ENCODE data around the gene ALOXE3.

ALOXE3 gene

DNA sequence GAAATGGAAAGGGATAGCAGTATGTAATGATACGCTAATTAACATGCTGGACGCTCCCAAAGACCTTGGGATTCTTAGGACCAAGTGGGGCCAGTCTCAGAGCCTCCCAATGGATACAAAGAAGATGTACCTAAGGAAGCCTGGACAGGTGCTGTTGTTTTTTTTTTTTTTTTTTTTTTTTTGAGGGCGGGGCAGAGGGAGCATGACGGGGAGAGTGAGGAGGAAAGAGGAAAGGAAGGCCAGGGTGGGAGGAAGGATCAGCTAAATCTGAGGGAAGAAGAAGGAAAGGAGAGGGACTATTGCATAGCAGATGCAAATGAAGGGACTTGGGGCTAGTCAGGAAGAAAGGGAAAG is 41.9 kb upstream of the ALOXE3 start:
- no peak for TF ChIP-seq EZH2phosphoT487 (IDR thresholded peaks at IDR 0.05; ENCODE audit: borderline replicate concordance)
- TF ChIP-seq, protein P1, sequence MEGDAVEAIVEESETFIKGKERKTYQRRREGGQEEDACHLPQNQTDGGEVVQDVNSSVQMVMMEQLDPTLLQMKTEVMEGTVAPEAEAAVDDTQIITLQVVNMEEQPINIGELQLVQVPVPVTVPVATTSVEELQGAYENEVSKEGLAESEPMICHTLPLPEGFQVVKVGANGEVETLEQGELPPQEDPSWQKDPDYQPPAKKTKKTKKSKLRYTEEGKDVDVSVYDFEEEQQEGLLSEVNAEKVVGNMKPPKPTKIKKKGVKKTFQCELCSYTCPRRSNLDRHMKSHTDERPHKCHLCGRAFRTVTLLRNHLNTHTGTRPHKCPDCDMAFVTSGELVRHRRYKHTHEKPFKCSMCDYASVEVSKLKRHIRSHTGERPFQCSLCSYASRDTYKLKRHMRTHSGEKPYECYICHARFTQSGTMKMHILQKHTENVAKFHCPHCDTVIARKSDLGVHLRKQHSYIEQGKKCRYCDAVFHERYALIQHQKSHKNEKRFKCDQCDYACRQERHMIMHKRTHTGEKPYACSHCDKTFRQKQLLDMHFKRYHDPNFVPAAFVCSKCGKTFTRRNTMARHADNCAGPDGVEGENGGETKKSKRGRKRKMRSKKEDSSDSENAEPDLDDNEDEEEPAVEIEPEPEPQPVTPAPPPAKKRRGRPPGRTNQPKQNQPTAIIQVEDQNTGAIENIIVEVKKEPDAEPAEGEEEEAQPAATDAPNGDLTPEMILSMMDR (conservative IDR thresholded peaks at IDR 0.05; ENCODE audit: low read length): no peak
- H3K4me3 ChIP-seq (ENCODE audit: low read length, poor library complexity, severe bottlenecking): no peak overlapping the region
- H2AFZ ChIP-seq (ENCODE audit: low read length): no peak overlapping the region
- peaks cover 40% of the 10 kb centered on the region for H3K79me2 ChIP-seq (ENCODE audit: insufficient read depth, low read length)
- H3K4me1 ChIP-seq (ENCODE audit: insufficient read depth, low read length, poor library complexity, severe bottlenecking): peaks cover 48% of the 10 kb centered on the region
- H3K9ac ChIP-seq (ENCODE audit: low read depth, low read length, poor library complexity, severe bottlenecking): no peak overlapping the region
- H3K9me2 ChIP-seq (replicated peaks; ENCODE audit: low read depth, low read length): no peaks in the 10 kb centered on the region
- H4K20me1 ChIP-seq (ENCODE audit: insufficient read depth, low read length, poor library complexity, severe bottlenecking): peaks cover 42% of the 10 kb centered on the region
- no peaks in the 10 kb centered on the region for H3K36me3 ChIP-seq (ENCODE audit: insufficient read depth, low read length)
- no peaks in the 10 kb centered on the region for H3K9me3 ChIP-seq (ENCODE audit: insufficient read depth, low read depth, low read length)
- H3F3A ChIP-seq (ENCODE audit: low read depth): peaks cover 7% of the 10 kb centered on the region; the same call in 1 of the 2 replicates
- H3K4me2 ChIP-seq (ENCODE audit: low read depth, low read length, poor library complexity, severe bottlenecking): peak overlapping the region; percentile 17
- peaks cover 4% of the 10 kb centered on the region for H3K27me3 ChIP-seq (ENCODE audit: insufficient read depth, low read length, poor library complexity, severe bottlenecking)

DNA sequence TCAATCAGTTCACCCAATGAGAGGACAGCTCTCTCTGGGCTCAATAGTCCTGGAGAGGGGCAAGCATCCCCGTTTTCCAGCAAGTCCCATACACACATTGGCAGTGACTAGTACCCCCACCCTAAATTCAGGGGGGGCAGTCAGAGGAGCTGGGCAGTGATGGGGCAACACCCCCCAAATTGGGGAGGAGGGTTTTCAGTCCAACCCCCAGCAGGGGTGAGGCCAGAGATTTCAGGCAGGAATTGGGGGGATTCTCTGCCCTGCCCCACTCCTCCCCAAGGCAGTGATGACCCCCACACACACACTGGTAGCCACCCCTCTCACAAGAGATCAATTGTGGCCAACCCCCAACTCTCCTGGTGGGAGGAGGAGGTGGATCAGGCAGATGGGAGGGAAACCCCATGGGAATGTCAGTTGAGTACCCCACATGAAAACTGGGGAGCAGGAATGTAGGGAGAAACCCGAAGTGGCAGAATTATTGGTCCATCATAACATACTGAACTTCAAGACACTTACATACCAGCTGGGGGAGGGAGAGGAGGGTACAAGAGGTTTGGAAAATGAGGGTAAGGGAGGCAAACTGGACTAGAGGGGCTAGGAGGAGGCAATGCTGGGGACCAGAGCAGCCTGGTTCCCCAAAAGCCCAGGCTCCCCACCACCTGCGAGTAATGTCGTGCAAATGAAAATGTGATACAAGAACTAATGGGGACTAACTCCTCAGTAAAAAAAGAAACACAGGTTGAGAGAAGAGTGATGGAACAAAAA is 41.3 kb upstream of the ALOXE3 start:
- peaks cover 4% of the 10 kb centered on the region for H3K27me3 ChIP-seq (ENCODE audit: insufficient read depth, low read length, poor library complexity, severe bottlenecking)
- no peak for TF ChIP-seq EZH2phosphoT487 (IDR thresholded peaks at IDR 0.05; ENCODE audit: borderline replicate concordance)
- TF ChIP-seq, protein P1 (conservative IDR thresholded peaks at IDR 0.05; ENCODE audit: low read length): no peak
- H3F3A ChIP-seq (ENCODE audit: low read depth): peaks cover 7% of the 10 kb centered on the region; the same call in 1 of the 2 replicates
- no peak overlapping the region for H2AFZ ChIP-seq (ENCODE audit: low read length)
- H3K4me1 ChIP-seq (ENCODE audit: insufficient read depth, low read length, poor library complexity, severe bottlenecking): peaks cover 48% of the 10 kb centered on the region
- no peaks in the 10 kb centered on the region for H3K9me3 ChIP-seq (ENCODE audit: insufficient read depth, low read depth, low read length)
- no peaks in the 10 kb centered on the region for H3K9me2 ChIP-seq (replicated peaks; ENCODE audit: low read depth, low read length)
- H3K4me3 ChIP-seq (ENCODE audit: low read length, poor library complexity, severe bottlenecking): no peak overlapping the region
- peaks cover 42% of the 10 kb centered on the region for H4K20me1 ChIP-seq (ENCODE audit: insufficient read depth, low read length, poor library complexity, severe bottlenecking)
- peaks cover 40% of the 10 kb centered on the region for H3K79me2 ChIP-seq (ENCODE audit: insufficient read depth, low read length)
- peak overlapping the region; percentile 17 for H3K4me2 ChIP-seq (ENCODE audit: low read depth, low read length, poor library complexity, severe bottlenecking)
- H3K36me3 ChIP-seq (ENCODE audit: insufficient read depth, low read length): no peaks in the 10 kb centered on the region
- no peak overlapping the region for H3K9ac ChIP-seq (ENCODE audit: low read depth, low read length, poor library complexity, severe bottlenecking)

DNA sequence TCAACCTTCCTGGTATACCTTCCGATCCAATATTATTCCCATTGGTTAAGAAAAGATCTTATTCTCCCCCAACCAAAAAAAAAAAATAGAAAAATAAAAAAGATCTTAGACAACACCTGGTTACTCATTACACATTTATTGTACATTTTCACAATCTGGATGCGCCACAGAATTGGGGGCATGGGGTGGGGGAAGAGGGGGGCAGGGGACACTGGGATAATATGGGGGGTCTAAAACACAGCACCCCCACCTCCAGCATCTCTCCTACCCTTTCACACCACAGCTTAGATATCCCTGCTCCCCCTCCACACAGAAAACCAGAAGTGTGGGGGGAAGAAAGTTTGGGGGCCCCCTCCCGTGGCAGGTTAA is 40.7 kb upstream of the ALOXE3 start:
- Histone ChIP-seq H3K9me2 (replicated peaks; ENCODE audit: low read depth, low read length) (no peaks in the 10 kb centered on the region), H3K9me3 (ENCODE audit: insufficient read depth, low read depth, low read length) (no peaks in the 10 kb centered on the region), H3K27me3 (ENCODE audit: insufficient read depth, low read length, poor library complexity, severe bottlenecking) (peaks cover 4% of the 10 kb centered on the region), H3K9ac (ENCODE audit: low read depth, low read length, poor library complexity, severe bottlenecking) (no peak overlapping the region), H3K4me1 (ENCODE audit: insufficient read depth, low read length, poor library complexity, severe bottlenecking) (peaks cover 43% of the 10 kb centered on the region), H3K36me3 (ENCODE audit: insufficient read depth, low read length) (no peaks in the 10 kb centered on the region), H3K4me2 (ENCODE audit: low read depth, low read length, poor library complexity, severe bottlenecking) (peak overlapping the region; percentile 17), H3F3A (ENCODE audit: low read depth) (peaks cover 7% of the 10 kb centered on the region; the same call in 1 of the 2 replicates), H2AFZ (ENCODE audit: low read length) (no peak overlapping the region), H3K4me3 (ENCODE audit: low read length, poor library complexity, severe bottlenecking) (no peak overlapping the region), H4K20me1 (ENCODE audit: insufficient read depth, low read length, poor library complexity, severe bottlenecking) (peaks cover 42% of the 10 kb centered on the region), H3K79me2 (ENCODE audit: insufficient read depth, low read length) (peaks cover 40% of the 10 kb centered on the region)
- TF ChIP-seq, protein P1 (conservative IDR thresholded peaks at IDR 0.05; ENCODE audit: low read length): no peak
- no peak for TF ChIP-seq EZH2phosphoT487 (IDR thresholded peaks at IDR 0.05; ENCODE audit: borderline replicate concordance)
